Daoy (cell line): Measurements from ENCODE around the gene SAMD10. TPM values are rescaled to one million over a fixed set of nuclear protein-coding genes. Genes with fewer than 3 reads are reported as not detected.
"Not testable (repeated sequence)": the region's sequence is repeated elsewhere in the genome, so short reads cannot be mapped to it uniquely, and the experiment has no call there.

ENCODE experiments used
- DNase-seq: peaks from one replicate; pipeline ENCODE4 v3.0.0-alpha.2; 2015; ENCODE audit warnings: low read depth
- total RNA-seq: library from RNA; depleted of rRNA; stranded (reverse); fragments of >200 nt; shearing (Covaris generic); gene quantifications from 2 replicates; pipeline ENCODE4 v1.2.3, GENCODE V29; 2014; rRNA removed

The SAMD10 gene
- total RNA-seq: 0.86 and 1.2 TPM in 2 replicates

GRCh38 chr20:63979557-63980316 is at the start of gene SAMD10:
Gene SAMD10, minus strand, starts transcription at chr20:63979642. Its CDS starts 175 bp downstream, at chr20:63979467.
- peak; percentile 75 for DNase-seq

- DNase-seq: no peak
Measured at GRCh38 chr20:64027981-64028685, 48.7 kb upstream of the SAMD10 start.

- no peak for DNase-seq
Measured at GRCh38 chr20:64025826-64026412, 46.5 kb upstream of the SAMD10 start.

DNA sequence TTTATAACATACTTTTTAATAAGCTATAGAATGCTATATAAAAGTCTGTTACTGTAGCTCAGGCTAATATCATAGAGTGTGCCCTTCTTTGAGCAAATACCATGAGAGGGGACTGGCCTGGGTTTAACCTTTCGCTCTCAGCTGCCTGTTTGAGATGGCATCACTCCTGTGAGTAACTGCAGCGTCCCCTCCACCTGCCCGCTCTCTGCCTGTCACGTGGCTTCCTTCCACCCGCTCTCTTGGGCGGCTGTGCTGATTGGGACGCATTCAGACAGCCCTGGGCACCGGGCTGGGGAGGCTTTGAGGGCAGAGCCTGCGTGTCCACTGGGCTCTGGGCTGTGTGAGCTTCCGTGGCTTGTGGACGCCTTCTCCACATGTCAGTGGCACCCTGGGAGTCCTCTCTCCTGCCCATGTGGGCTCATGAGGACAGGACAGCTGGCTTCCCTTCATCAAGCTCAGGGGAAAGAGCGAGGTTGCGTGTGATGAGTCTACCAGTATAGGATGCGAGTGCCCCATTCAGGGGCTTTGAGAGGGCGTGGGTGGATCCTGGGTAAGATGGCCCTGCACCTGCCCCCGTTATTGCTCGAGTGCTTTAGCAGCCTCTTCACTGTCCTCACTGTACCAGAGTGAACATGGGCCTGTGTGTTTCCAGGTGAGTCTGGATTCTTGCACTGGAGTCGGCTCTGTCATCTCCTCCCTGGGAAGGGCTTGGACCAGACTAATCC is 45.8 kb upstream of the SAMD10 start:
- DNase-seq: no peak

GRCh38 chr20:64024141-64024990 is 44.9 kb upstream of the SAMD10 start:
- DNase-seq: no peak

- DNase-seq: no peak
Measured at GRCh38 chr20:64023361-64024140, 44.1 kb upstream of the SAMD10 start.

DNA sequence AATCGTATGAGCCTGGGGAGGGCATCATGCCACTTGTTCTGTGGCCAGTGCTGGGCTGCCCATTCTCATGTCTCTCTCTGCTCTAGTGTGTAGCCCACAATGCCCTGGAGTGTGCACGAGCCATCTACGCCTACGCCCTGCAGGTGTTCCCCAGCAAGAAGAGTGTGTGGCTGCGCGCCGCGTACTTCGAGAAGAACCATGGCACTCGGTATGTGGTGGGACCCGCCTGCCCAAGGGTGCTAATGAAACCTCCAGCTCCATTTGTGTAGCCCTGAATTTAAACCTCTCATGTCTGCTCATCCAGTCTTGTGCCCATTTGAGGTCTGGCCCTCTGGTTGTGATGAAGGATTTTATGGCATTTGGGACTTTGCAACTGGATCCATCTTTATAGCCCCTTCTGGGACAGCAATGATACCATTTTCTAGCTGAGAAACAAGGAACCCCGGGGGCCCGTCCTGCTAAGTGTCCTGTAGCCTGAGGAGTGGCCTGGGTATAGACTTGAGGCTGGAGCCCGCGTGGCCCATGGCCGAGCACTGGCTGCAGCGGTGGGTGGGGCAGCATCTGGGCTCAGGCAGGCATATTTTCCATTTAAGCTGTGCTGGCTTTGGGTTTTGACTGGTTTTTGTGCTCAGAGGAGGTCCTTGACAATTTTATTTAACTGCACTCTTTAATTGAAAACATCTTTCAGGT is 43.4 kb upstream of the SAMD10 start:
- DNase-seq: no peak

DNA sequence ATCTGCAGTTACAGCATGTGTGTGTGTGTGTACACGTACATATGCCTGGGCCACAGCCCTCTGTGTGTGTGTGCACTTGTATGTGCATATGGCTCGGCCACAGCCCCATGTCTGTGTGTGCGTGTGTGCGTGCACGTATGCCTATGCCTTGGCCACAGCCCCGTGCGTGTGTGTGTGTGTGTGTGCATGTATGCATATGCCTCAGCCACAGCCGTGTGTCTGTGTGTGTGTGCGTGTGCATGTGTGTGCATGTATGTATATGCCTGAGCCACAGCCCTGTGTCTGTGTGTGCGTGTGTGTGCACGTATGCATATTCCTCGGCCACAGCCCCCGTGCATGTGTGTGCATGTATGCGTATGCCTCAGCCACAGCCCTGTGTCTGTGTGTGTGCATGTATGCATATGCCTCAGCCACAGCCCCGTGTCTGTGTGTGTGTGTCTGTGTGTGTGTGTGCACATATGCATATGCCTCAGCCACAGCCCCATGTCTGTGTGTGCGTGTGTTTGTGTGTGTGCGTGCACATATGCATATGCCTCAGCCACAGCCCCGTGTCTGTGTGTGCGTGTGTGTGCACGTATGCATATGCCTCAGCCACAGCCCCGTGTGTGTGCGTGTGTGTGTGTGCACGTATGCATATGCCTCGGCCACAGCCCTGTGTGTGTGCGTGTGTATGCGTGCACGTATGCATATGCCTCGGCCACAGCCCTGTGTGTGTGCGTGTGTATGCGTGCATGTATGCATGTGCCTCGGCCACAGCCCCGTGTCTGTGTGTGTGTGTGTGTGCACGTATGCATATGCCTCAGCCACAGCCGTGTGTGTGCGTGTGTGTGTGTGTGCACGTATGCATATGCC is 41.9 kb upstream of the SAMD10 start:
- DNase-seq: no peak

- no peak for DNase-seq
Measured at GRCh38 chr20:64015635-64016034, 36.2 kb upstream of the SAMD10 start.

DNA sequence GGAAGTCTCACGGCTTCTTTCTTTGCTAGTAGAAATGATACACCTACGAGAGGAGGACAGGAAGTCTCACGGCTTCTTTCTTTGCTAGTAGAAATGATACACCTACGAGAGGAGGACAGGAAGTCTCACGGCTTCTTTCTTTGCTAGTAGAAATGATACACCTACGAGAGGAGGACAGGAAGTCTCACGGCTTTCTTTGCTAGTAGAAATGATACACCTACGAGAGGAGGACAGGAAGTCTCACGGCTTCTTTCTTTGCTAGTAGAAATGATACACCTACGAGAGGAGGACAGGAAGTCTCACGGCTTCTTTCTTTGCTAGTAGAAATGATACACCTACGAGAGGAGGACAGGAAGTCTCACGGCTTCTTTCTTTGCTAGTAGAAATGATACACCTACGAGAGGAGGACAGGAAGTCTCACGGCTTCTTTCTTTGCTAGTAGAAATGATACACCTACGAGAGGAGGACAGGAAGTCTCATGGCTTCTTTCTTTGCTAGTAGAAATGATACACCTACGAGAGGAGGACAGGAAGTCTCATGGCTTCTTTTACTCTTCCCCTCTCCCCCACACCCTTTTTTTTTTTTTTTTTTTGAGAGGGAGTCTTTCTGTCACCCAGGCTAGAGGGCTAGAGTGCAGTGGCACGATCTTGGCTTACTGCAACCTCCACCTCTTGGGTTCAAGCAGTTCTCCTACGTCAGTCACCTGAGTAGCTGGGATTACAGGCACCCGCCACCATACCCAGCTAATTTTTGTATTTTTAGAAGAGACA is 33.1 kb upstream of the SAMD10 start:
- not testable (repeated sequence) for DNase-seq

- no peak for DNase-seq
Measured at GRCh38 chr20:64011366-64011779, 31.9 kb upstream of the SAMD10 start.

DNA sequence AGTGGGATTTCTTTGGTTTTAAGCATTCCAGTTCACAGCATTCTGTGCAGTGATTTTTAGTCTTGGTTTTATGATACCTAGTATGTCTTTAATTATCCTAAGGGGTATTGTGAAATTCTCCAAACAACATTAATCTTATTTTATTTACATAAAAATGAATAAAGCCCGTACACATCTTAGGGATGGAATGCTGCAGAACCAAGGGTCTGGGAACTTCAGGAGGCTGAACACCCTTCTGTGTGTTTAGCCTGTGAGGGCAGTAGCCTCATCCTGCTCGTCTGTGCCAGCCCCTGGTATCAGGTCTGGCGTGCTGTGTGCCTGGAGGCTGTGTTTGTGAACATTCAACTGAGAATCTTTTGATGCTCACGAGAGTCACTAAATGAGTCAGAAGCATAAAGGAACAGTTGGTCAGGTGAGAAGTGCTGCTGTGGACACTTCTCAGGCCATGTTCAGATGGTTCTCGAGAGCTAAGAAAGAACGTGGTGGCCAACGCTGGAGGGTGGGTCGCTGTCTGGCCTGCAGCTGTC is 31.3 kb upstream of the SAMD10 start:
- DNase-seq: no peak

- DNase-seq: no peak
Measured at GRCh38 chr20:64009811-64010387, 30.5 kb upstream of the SAMD10 start.

DNA sequence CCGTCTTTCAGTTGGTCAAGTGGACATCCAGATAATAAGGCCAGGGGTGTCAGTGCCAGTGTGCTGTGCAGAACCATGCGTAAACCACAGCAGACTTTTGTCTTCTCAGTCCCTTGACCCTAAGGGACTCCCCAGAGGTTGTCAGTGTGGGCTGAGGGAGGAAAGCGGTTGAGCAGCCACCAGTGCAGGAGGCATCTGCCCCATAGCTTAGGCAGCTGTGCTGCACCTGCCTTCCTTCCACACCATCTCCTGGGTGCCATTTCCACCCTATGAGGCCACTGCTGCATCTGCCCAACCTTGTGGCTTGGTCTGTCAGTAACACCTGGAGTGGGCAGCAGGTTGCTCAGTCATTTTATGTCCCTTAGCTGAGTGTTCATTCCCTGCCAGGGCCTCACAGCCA is 27.5 kb upstream of the SAMD10 start:
- DNase-seq: no peak

DNA sequence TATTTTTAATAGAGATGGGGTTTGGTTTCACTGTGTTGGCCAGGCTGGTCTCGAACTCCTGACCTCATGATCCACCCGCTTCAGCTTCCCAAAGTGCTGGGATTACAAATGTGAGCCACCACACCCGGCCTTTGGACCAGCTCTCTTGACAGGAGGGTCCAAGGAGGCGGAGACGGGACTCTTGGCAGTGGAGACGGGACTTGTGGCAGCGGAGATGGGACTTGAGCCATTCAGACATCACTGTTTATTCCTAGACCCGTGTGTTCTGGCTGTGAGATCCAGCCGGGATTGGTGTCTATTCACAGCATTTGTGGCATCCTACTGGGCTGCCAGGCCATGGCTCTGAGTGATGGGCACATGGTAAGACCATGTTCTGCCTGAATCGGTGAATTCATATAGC is 27.0 kb upstream of the SAMD10 start:
- DNase-seq: no peak

DNA sequence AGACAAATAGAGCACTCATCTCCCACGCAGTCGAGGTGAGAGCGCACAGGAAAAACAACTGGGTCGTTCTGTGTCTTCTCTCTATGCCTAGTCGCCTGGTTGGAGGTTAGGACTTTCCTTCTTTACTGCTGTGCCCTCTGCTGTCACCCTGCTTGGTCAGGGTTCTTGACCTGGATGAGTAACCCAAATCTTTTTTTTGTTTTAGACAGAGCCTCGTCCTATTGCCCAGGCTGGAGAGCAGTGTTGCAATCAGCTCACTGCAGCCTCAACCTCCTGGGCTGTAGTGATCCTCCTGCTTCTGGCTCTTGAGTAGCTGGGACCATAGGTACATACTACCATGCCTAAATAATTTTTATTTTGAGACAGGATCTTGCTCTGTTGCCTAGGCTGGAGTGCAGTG is 26.0 kb upstream of the SAMD10 start:
- no peak for DNase-seq

- no peak for DNase-seq
Measured at GRCh38 chr20:64003960-64004725, 24.7 kb upstream of the SAMD10 start.
